CD4-positive, alpha-beta memory T cell (primary cell): ENCODE results near the gene LONRF2. TPM values are rescaled to one million over a fixed set of nuclear protein-coding genes. Genes with fewer than 3 reads are reported as not detected.
"Not testable (repeated sequence)": the region's sequence is repeated elsewhere in the genome, so short reads cannot be mapped to it uniquely, and the experiment has no call there.

ENCODE experiments used
- CTCF ChIA-PET: fragments of 350-600 bp; sonication (Branson Sonifier 250); formaldehyde crosslinking; loops from one replicate; lab custom pipeline; 2021; ENCODE audit warnings: inconsistent platforms; ENCODE audit not compliant: partially characterized antibody; lab: Charles Lee
- POLR2A ChIA-PET: fragments of 350-600 bp; sonication (Branson Sonifier 250); formaldehyde crosslinking; loops from one replicate; lab custom pipeline; 2021; ENCODE audit not compliant: partially characterized antibody; lab: Charles Lee
- DNase-seq, 5 donors: peaks; one replicate each; pipeline versions ENCODE4 v3.0.0 to v3.0.0-alpha.2; 2020 to 2022; ENCODE audit warnings: mixed read lengths in 1 of 5
- H3K27ac ChIP-seq: one replicate; pipeline ENCODE4 v1.7.0; 2013; ENCODE audit warnings: low read depth, low read length
- H3K27me3 ChIP-seq: 2 replicates; pipeline ENCODE4 v1.7.0; 2013; ENCODE audit warnings: mild to moderate bottlenecking, low read length, moderate library complexity; ENCODE audit not compliant: insufficient read depth
- H3K36me3 ChIP-seq: 2 replicates; pipeline ENCODE4 v1.7.0; 2013; ENCODE audit warnings: mild to moderate bottlenecking, low read length, moderate library complexity; ENCODE audit not compliant: insufficient read depth
- H3K4me1 ChIP-seq: 2 replicates; pipeline ENCODE4 v1.7.0; 2013; ENCODE audit warnings: mild to moderate bottlenecking, low read length, moderate library complexity; ENCODE audit not compliant: insufficient read depth
- H3K4me3 ChIP-seq, 2 donors: one replicate each; pipeline ENCODE4 v1.7.0; 2013; ENCODE audit warnings: low read length in 2 of 2, mild to moderate bottlenecking in 1 of 2
- H3K9me3 ChIP-seq, 2 donors: one replicate each; pipeline ENCODE4 v1.7.0; 2013; ENCODE audit warnings: low read length in 2 of 2, control low read depth in 1 of 2; ENCODE audit not compliant: control insufficient read depth in 1 of 2
- H3K27ac Mint-ChIP-seq, 7 donors: one replicate each; pipeline ENCODE4 v1.8.0; 2020 to 2021; ENCODE audit warnings: mixed read lengths in 7 of 7, mild to moderate bottlenecking in 6 of 7, inconsistent platforms in 3 of 7, moderate library complexity in 3 of 7
- H3K27me3 Mint-ChIP-seq, 2 donors: one replicate each; pipeline ENCODE4 v1.8.0; 2020 to 2021; ENCODE audit warnings: mixed read lengths in 2 of 2
- H3K36me3 Mint-ChIP-seq, 2 donors: one replicate each; pipeline ENCODE4 v1.8.0; 2020 to 2021; ENCODE audit warnings: mixed read lengths in 2 of 2, inconsistent platforms in 1 of 2, mild to moderate bottlenecking in 1 of 2
- H3K4me1 Mint-ChIP-seq, 4 donors: one replicate each; pipeline ENCODE4 v1.8.0; 2020 to 2021; ENCODE audit warnings: mixed read lengths in 4 of 4, mild to moderate bottlenecking in 1 of 4
- H3K4me3 Mint-ChIP-seq, 8 donors: one replicate each; pipeline ENCODE4 v1.8.0; 2020 to 2021; ENCODE audit warnings: mixed read lengths in 8 of 8, mild to moderate bottlenecking in 7 of 8, moderate library complexity in 6 of 8, inconsistent platforms in 3 of 8
- H3K9me3 Mint-ChIP-seq, 8 donors: one replicate each; pipeline ENCODE4 v1.8.0; 2020 to 2021; ENCODE audit warnings: mixed read lengths in 8 of 8, mild to moderate bottlenecking in 5 of 8, inconsistent platforms in 3 of 8, moderate library complexity in 1 of 8
- intact Hi-C: fragments of 100-400 bp; cut with micrococcal nuclease; formaldehyde crosslinking; loops from one replicate; pipeline ENCODE4 v1.15.1; 2023
- polyA plus RNA-seq, 2 donors: library from polyadenylated mRNA; unstranded; fragments of 300-500 nt; fragmentation: Illumina TruSeq; gene quantifications; one replicate each; pipeline ENCODE4 v1.2.3, GENCODE V29; 2021
- total RNA-seq, 2 experiments: library from RNA; stranded (reverse); gene quantifications; one replicate each; pipeline ENCODE4 v1.2.3, GENCODE V29; 2021

The LONRF2 gene
- total and polyA plus RNA-seq, 4 experiments from 2014 or later, result 0.03 to 0.29 (median 0.06) TPM; not detected in 1

GRCh38 chr2:100248556-100248955, 73.7 kb downstream of the LONRF2 start:
- H3K27me3 Mint-ChIP-seq, result peaks cover 2 to 17% of the 10 kb centered on the region in 2 donors
- CTCF ChIA-PET, POLR2A ChIA-PET, H3K9me3 Mint-ChIP-seq, H3K4me3 ChIP-seq, H3K4me1 ChIP-seq, H3K36me3 Mint-ChIP-seq, H3K27ac Mint-ChIP-seq, DNase-seq, intact Hi-C loops, H3K4me3 Mint-ChIP-seq, H3K36me3 ChIP-seq, H3K9me3 ChIP-seq, H3K27me3 ChIP-seq, H3K4me1 Mint-ChIP-seq, H3K27ac ChIP-seq: not testable (repeated sequence)

GRCh38 chr2:100248044-100248330, 74.3 kb downstream of the LONRF2 start:
- intact Hi-C loops, result no loop called here
- H3K9me3 ChIP-seq, result no peaks in the 10 kb centered on the region
- CTCF ChIA-PET, result no interaction called here
- no peak overlapping the region for H3K4me3 ChIP-seq
- peaks cover 2 to 17% of the 10 kb centered on the region in 2 donors for H3K27me3 Mint-ChIP-seq
- no peak overlapping the region for H3K27ac ChIP-seq
- H3K36me3 ChIP-seq, result no peaks in the 10 kb centered on the region
- H3K4me1 Mint-ChIP-seq, result peaks cover 0 to 3% (median under 1%) of the 10 kb centered on the region in 4 donors
- H3K4me3 Mint-ChIP-seq, result no peak overlapping the region
- H3K27ac Mint-ChIP-seq, result no peak overlapping the region
- POLR2A ChIA-PET, result no interaction called here
- no peaks in the 10 kb centered on the region for H3K4me1 ChIP-seq
- DNase-seq, result no peak
- no peaks in the 10 kb centered on the region for H3K36me3 Mint-ChIP-seq
- H3K9me3 Mint-ChIP-seq, result no peaks in the 10 kb centered on the region
- H3K27me3 ChIP-seq, result no peaks in the 10 kb centered on the region

DNA sequence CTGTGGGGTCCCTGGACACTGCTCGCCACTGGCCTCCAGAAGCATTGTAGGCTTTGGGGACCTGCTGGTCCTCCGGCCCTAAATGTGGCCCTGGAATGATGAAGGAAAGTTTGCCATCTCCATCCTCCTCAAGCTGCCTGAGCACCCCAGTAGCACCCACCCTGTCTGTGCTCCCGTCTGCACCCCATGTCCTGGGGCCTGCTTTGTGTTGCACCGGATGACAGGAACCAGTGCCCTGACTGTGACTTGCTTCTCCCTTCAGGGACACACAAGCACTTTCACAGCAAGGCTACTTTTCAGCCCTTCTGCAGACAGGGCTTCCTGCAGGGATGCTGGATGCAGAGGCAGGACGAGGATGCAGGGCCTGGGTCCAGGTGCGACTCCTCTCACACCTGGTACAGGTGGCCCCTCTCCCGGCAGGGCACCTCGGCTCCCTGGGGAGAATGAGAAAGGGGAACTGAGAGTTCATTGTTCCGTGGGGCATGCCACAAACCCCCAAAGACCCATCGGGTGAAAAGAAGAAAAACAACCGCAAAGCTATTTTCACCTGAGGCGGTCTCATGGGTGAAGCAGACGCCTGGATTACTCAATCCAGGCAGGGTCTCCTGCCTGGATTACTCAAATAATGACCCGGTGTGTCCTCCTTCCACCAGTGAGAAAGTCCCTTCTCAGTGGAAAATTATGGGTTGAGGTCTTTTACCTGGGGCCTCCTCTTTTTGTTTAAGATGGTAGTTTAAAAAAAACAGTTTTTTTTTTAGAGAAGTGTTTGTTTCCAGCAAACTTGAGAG, 74.9 kb downstream of the LONRF2 start:
- intact Hi-C loops, result no loop called here
- CTCF ChIA-PET, result interaction anchor here (1.2 to 1.5 kb wide), 5 partner anchors 10 to 690 kb away, joined by 3 to 7 read pairs (median 4); no protein-coding TSS in a partner anchor
- no peak for DNase-seq

GRCh38 chr2:100246163-100247145, 75.8 kb downstream of the LONRF2 start:
- intact Hi-C loops, result no loop called here
- no peaks in the 10 kb centered on the region for H3K4me1 ChIP-seq
- H3K9me3 ChIP-seq, result no peaks in the 10 kb centered on the region
- ChIA-PET CTCF (interaction anchor here (1.2 to 1.7 kb wide), 7 partner anchors 11 to 689 kb away, joined by 3 to 8 read pairs (median 4); no protein-coding TSS in a partner anchor), POLR2A (no interaction called here)
- H3K4me3 ChIP-seq, result no peak overlapping the region
- DNase-seq, result peak in 2 of 5 donors; percentile 8 to 14
- Mint-ChIP-seq H3K27ac (peak overlapping the region in 2 of 7 donors; percentile 1 to 80), H3K9me3 (no peaks in the 10 kb centered on the region), H3K4me3 (peak overlapping the region in 1 of 8 donors; percentile 3), H3K4me1 (peaks cover 0 to 3% (median under 1%) of the 10 kb centered on the region in 4 donors), H3K36me3 (no peaks in the 10 kb centered on the region), H3K27me3 (peaks cover 2 to 17% of the 10 kb centered on the region in 2 donors)
- no peaks in the 10 kb centered on the region for H3K36me3 ChIP-seq
- no peak overlapping the region for H3K27ac ChIP-seq
- no peaks in the 10 kb centered on the region for H3K27me3 ChIP-seq

More for the DNA sequence above, 74.9 kb downstream of the LONRF2 start:
- H3K4me1 Mint-ChIP-seq, result peaks cover 0 to 3% (median under 1%) of the 10 kb centered on the region in 4 donors
- H3K27ac Mint-ChIP-seq, result no peak overlapping the region
- no peaks in the 10 kb centered on the region for H3K36me3 ChIP-seq
- H3K36me3 Mint-ChIP-seq, result no peaks in the 10 kb centered on the region
- POLR2A ChIA-PET, result no interaction called here
- no peak overlapping the region for H3K4me3 Mint-ChIP-seq
- no peak overlapping the region for H3K27ac ChIP-seq
- no peaks in the 10 kb centered on the region for H3K4me1 ChIP-seq
- no peaks in the 10 kb centered on the region for H3K27me3 ChIP-seq
- no peak overlapping the region for H3K4me3 ChIP-seq
- H3K27me3 Mint-ChIP-seq, result peaks cover 2 to 17% of the 10 kb centered on the region in 2 donors
- no peaks in the 10 kb centered on the region for H3K9me3 ChIP-seq
- no peaks in the 10 kb centered on the region for H3K9me3 Mint-ChIP-seq

GRCh38 chr2:100245681-100246080, 76.6 kb downstream of the LONRF2 start:
- intact Hi-C loops, result no loop called here
- Histone ChIP-seq H3K36me3 (no peaks in the 10 kb centered on the region), H3K9me3 (no peaks in the 10 kb centered on the region), H3K4me1 (no peaks in the 10 kb centered on the region), H3K4me3 (no peak overlapping the region), H3K27ac (no peak overlapping the region), H3K27me3 (no peaks in the 10 kb centered on the region)
- POLR2A ChIA-PET, result no interaction called here
- CTCF ChIA-PET, result interaction anchor here (0.9 to 1.7 kb wide), 4 partner anchors 14 to 685 kb away, joined by 3 to 8 read pairs (median 4); no protein-coding TSS in a partner anchor
- H3K27ac Mint-ChIP-seq, result no peak overlapping the region
- H3K27me3 Mint-ChIP-seq, result peaks cover 2 to 17% of the 10 kb centered on the region in 2 donors
- H3K4me1 Mint-ChIP-seq, result peaks cover 0 to 3% (median under 1%) of the 10 kb centered on the region in 4 donors
- no peak for DNase-seq
- no peaks in the 10 kb centered on the region for H3K9me3 Mint-ChIP-seq
- H3K36me3 Mint-ChIP-seq, result no peaks in the 10 kb centered on the region
- H3K4me3 Mint-ChIP-seq, result no peak overlapping the region

- H3K4me3 ChIP-seq, result no peak overlapping the region
- H3K27ac ChIP-seq, result no peak overlapping the region
- Mint-ChIP-seq H3K4me3 (no peak overlapping the region), H3K36me3 (no peaks in the 10 kb centered on the region), H3K9me3 (peaks cover 0 to 1% (median 0%) of the 10 kb centered on the region in 8 donors), H3K4me1 (peaks cover 0 to 3% (median under 1%) of the 10 kb centered on the region in 4 donors), H3K27ac (no peak overlapping the region), H3K27me3 (peaks cover 2 to 16% of the 10 kb centered on the region in 2 donors)
- POLR2A ChIA-PET, result no interaction called here
- no peaks in the 10 kb centered on the region for H3K9me3 ChIP-seq
- CTCF ChIA-PET, result interaction anchor here (0.9 to 1.7 kb wide), 3 partner anchors 16 to 684 kb away, joined by 3 to 8 read pairs (median 4); no protein-coding TSS in a partner anchor
- DNase-seq, result no peak
- no peaks in the 10 kb centered on the region for H3K4me1 ChIP-seq
- no peaks in the 10 kb centered on the region for H3K27me3 ChIP-seq
- H3K36me3 ChIP-seq, result no peaks in the 10 kb centered on the region
- intact Hi-C loops, result no loop called here
These were observed 77.3 kb downstream of the LONRF2 start for GRCh38 chr2:100244881-100245605.
